GM21737 (cell line): ENCODE results near the gene DAPK1.

Source experiments
- ATAC-seq: cut with Tn5 transposase; IDR thresholded peaks from one replicate; pipeline ENCODE4 v1.9.1; 2021; ENCODE audit warnings: mild to moderate bottlenecking, moderate library complexity; ENCODE audit not compliant: unreplicated experiment

DAPK1 gene

DNA sequence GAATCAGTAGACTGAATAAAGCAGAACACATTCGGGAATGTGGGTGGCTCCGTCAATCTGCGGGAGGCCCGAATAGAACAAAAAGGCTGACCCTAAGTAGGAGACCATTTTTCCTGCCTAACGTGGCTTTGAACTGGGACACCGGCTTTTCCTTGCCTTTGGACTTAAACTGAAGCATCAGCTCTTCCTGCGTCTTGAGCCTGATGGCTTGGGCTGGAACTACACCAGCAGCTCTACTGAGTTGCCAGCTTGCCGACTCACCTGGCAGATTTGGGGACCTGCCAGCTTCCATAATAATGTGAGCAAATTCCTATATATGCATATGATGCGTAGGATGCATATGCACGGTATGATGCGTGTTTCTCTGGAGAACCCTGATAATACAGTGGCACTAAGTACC, 111.3 kb downstream of the DAPK1 start:
- no peak for ATAC-seq

DNA sequence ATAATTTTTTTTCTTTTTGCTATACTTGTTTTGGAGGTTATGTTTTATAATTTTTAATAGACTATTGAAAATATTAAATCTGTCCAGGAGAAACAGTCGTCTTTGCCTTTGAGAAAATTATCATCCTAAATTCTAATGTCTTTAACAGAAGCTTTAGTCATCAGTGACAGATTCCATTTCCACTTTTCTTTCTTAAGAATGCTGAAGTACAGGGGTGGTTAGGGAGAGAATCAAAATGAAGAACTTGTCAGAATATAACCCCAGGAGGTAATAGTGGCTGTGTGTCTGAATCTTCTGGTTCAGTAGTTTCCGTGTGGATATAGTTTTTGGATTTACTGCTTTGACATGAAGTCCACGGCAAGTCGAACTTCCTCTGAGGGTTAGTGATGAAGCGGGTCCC, 111.8 kb downstream of the DAPK1 start:
- ATAC-seq = no peak

GRCh38 chr9:87610200-87611155, 112.8 kb downstream of the DAPK1 start:
- no peak for ATAC-seq

- ATAC-seq = no peak
Measured at GRCh38 chr9:87611776-87612175, 114.1 kb downstream of the DAPK1 start.

GRCh38 chr9:87612536-87612935, 114.9 kb downstream of the DAPK1 start:
- no peak for ATAC-seq

GRCh38 chr9:87613265-87614111, 115.8 kb downstream of the DAPK1 start:
- ATAC-seq = no peak

DNA sequence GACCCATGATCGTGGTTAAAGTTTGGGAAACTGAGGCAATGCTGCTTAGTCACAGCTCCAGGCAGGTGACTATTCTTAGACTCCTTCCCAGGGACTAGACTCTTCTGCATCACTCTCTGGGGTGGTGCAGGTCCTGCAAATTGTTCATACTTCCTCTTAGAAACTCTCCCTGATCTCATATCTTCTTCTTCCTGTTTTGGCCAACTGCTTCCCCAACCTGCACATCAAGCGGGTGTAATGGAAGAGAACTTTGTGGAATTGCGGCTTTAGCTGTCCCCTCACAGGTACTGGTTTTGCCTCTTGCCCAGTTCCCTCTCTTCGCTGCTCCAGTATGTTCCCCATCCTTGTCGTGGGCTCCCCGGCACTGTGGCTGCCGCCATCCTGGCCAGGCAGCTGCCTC, 116.7 kb downstream of the DAPK1 start:
- ATAC-seq = no peak

DNA sequence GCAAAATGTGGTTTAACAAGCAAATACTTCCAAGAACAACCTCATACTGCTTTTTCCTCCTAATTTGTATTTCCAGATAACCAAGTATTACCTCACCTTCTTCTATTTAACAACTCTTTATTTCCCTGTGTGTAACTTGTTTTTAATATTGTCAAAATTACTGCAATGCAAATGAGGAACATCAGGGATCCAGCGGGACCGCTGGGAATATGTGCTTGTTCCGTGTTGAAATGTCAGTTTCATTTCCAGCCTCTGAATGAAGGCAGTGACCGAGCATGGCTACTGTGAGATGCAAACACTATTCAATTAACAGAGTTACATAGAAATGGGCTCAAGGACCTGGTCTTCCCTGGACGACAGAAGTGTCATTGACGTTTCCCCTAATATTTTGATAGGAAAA, 117.5 kb downstream of the DAPK1 start:
- no peak for ATAC-seq

GRCh38 chr9:87615547-87616148, 118.0 kb downstream of the DAPK1 start:
- ATAC-seq = no peak

GRCh38 chr9:87618226-87618625, 120.6 kb downstream of the DAPK1 start:
- ATAC-seq = no peak

DNA sequence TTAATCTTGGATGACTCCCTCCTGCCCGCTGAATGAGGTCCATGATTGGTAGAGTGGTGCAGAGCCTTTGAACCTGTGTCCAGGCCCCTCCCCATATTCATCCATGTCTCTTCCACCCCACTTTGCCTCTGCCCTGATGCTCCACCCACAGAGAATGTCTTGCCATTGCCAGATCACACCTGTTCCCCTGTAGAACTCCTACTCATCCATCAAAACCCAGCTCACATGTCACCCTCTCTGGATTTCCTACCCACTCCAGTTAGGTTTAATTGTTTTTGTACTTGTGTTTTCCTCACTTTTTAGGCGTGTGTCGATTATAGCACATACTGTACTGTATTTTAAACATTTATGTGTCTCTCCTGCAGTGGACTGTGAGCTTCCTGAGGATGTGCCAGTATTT, 121.3 kb downstream of the DAPK1 start:
- ATAC-seq = no peak

- no peak for ATAC-seq
Measured at GRCh38 chr9:87619346-87619745, 121.7 kb downstream of the DAPK1 start.

- no peak for ATAC-seq
Measured at GRCh38 chr9:87620731-87621322, 123.2 kb downstream of the DAPK1 start.

DNA sequence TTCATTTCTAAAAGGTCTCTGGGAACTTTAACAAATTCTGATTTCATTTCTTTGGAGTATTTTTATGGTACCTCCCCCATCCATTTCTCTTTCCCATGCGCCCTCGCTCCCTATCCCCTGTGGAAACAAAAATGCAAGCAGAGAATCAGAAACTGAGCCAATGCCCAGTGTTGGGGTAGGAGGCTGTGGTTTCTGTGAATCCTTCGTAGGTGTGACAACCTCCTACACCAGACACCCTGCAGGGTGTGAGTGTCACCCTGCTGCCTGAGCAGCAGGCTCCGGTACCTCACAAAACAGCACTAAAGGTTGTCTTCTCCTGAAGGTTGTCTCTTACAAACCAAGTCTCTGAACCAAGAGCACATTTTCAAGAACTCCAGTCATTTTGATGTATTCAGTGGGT, 124.4 kb downstream of the DAPK1 start:
- no peak for ATAC-seq

DNA sequence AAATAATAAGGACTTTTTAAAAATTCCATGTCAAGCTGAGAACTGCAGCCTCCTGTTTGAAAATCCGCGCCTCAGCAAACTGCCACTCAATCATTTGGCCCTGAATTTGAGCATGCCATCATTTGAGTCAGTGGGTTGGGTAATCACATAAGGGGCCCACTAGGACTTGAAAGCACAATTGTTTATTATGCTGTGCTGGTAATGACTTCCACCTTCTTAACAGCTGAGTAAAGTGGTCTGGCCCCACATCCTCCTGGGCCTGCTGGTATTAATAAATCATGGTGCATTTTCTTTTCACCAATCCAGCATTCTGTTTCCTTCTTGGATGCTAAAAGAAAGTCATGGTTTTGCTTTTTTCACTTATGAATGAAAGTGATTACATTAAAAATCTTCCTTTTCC, 125.3 kb downstream of the DAPK1 start:
- ATAC-seq = no peak

GRCh38 chr9:87628346-87628745, 130.7 kb downstream of the DAPK1 start:
- no peak for ATAC-seq

GRCh38 chr9:87629104-87629503, 131.4 kb downstream of the DAPK1 start:
- no peak for ATAC-seq

GRCh38 chr9:87630266-87630665, 132.6 kb downstream of the DAPK1 start:
- no peak for ATAC-seq

- ATAC-seq = no peak
Measured at GRCh38 chr9:87630846-87631245, 133.2 kb downstream of the DAPK1 start.

GRCh38 chr9:87635656-87636501, 138.2 kb downstream of the DAPK1 start:
- ATAC-seq = no peak
